A673 (cell line): Measurements from ENCODE around the gene EFCAB14. TPM values are rescaled to one million over a fixed set of nuclear protein-coding genes. Genes with fewer than 3 reads are reported as not detected.

Experiments
- BruUV-seq: library from RNA; stranded (reverse); fragments of 400-500 nt; replicated peaks from 2 replicates; lab custom pipeline; 2021; lab: Mats Ljungman, UMichigan
- CTCF ChIA-PET: fragments of 300-600 bp; sonication (Branson Sonifier 250); formaldehyde crosslinking; loops from one replicate; lab custom pipeline; 2022; ENCODE audit warnings: antibody characterized with exemption; lab: Charles Lee
- POLR2A ChIA-PET: fragments of 300-600 bp; sonication (Branson Sonifier 250); formaldehyde crosslinking; loops from one replicate; lab custom pipeline; 2022; ENCODE audit warnings: antibody characterized with exemption; ENCODE audit not compliant: low non-redundant PET; lab: Charles Lee
- DNase-seq: peaks from one replicate; pipeline ENCODE4 v3.0.0-alpha.2; 2015; ENCODE audit warnings: low spot score
- H3K27ac ChIP-seq: fragments of 200-600 bp; sonication (generic); 2 replicates; pipeline ENCODE4 v1.5.1; 2016; ENCODE audit warnings: mixed run types, low read depth, mild to moderate bottlenecking, mixed read lengths, antibody characterized with exemption, low read length; ENCODE audit not compliant: poor library complexity, severe bottlenecking
- H3K27me3 ChIP-seq: fragments of 200-600 bp; sonication (generic); replicated peaks from 2 replicates; pipeline ENCODE4 v1.6.1; 2017; ENCODE audit warnings: mixed run types, low read depth, mild to moderate bottlenecking, mixed read lengths, antibody characterized with exemption, low read length; ENCODE audit not compliant: insufficient read depth, poor library complexity
- H3K36me3 ChIP-seq: fragments of 200-600 bp; sonication (generic); 2 replicates; pipeline ENCODE4 v1.6.1; 2016; ENCODE audit warnings: mixed run types, mild to moderate bottlenecking, mixed read lengths, antibody characterized with exemption, low read length; ENCODE audit not compliant: insufficient read depth, poor library complexity, severe bottlenecking
- H3K4me1 ChIP-seq: fragments of 200-600 bp; sonication (generic); 2 replicates; pipeline ENCODE4 v1.6.1; 2017; ENCODE audit warnings: mixed run types, mild to moderate bottlenecking, mixed read lengths, antibody characterized with exemption, low read length; ENCODE audit not compliant: insufficient read depth, poor library complexity, severe bottlenecking
- H3K4me3 ChIP-seq: fragments of 200-600 bp; sonication (generic); 2 replicates; pipeline ENCODE4 v1.5.1; 2016; ENCODE audit warnings: low read depth, mixed run types, mild to moderate bottlenecking, mixed read lengths, low read length; ENCODE audit not compliant: poor library complexity, severe bottlenecking
- H3K9me3 ChIP-seq: fragments of 200-600 bp; sonication (generic); 2 replicates; pipeline ENCODE4 v1.6.1; 2016; ENCODE audit warnings: mixed run types, low read depth, mild to moderate bottlenecking, mixed read lengths, antibody characterized with exemption, low read length; ENCODE audit not compliant: poor library complexity, severe bottlenecking
- CTCF ChIP-seq: fragments of 300-800, 200-600 bp; sonication (generic); conservative IDR thresholded peaks from 2 replicates; pipeline ENCODE4 v1.5.1; 2017; ENCODE audit warnings: low read depth, mild to moderate bottlenecking, antibody characterized with exemption, low read length, moderate library complexity, mixed read lengths
- EZH2 ChIP-seq: fragments of 200-600 bp; sonication (generic); IDR thresholded peaks from 2 replicates; pipeline ENCODE4 v1.6.1; 2017; ENCODE audit warnings: borderline replicate concordance, low read depth, mild to moderate bottlenecking, mixed read lengths, antibody characterized with exemption, low read length; ENCODE audit not compliant: poor library complexity, severe bottlenecking
- intact Hi-C: fragments of 100-400 bp; cut with micrococcal nuclease; formaldehyde crosslinking; loops from one replicate; pipeline ENCODE4 v1.10.0; 2022; ENCODE audit not compliant: unreplicated experiment
- total RNA-seq: library from RNA; stranded (reverse); gene quantifications from 2 replicates; pipeline ENCODE4 v1.2.3, GENCODE V29; 2021

The EFCAB14 gene
- total RNA-seq, 1 experiment from 2014 or later, result 39.8 TPM

GRCh38 chr1:46673749-46674182 lies 45.1 kb downstream of the EFCAB14 start:
- H3K27ac ChIP-seq, result no peak overlapping the region
- no TSS peak for BruUV-seq
- no peaks in the 10 kb centered on the region for H3K27me3 ChIP-seq
- POLR2A ChIA-PET, result no interaction called here
- CTCF ChIA-PET, result no interaction called here
- H3K4me1 ChIP-seq, result no peaks in the 10 kb centered on the region
- intact Hi-C loops, result no loop called here
- no peak for DNase-seq
- H3K9me3 ChIP-seq, result no peaks in the 10 kb centered on the region
- peaks cover 17% of the 10 kb centered on the region for H3K36me3 ChIP-seq
- H3K4me3 ChIP-seq, result no peak overlapping the region
- TF ChIP-seq CTCF (no peak), EZH2 (no peak)

- Histone ChIP-seq H3K27ac (no peak overlapping the region), H3K36me3 (peaks cover 7% of the 10 kb centered on the region), H3K9me3 (no peaks in the 10 kb centered on the region), H3K4me3 (no peak overlapping the region), H3K4me1 (no peaks in the 10 kb centered on the region), H3K27me3 (no peaks in the 10 kb centered on the region)
- no peak for TF ChIP-seq CTCF
- TF ChIP-seq EZH2, result no peak
- CTCF ChIA-PET, result no interaction called here
- POLR2A ChIA-PET, result no interaction called here
- DNase-seq, result no peak
- no TSS peak for BruUV-seq
- intact Hi-C loops, result no loop called here
These were observed 46.2 kb downstream of the EFCAB14 start for GRCh38 chr1:46672696-46673095.

GRCh38 chr1:46671554-46671953 lies 47.4 kb downstream of the EFCAB14 start, which contains the start of gene TEX38:
Gene TEX38, plus strand, starts transcription at chr1:46671854. Its CDS starts 81 bp downstream, at chr1:46671935.
- CTCF ChIA-PET, result no interaction called here
- BruUV-seq, result no TSS peak
- POLR2A ChIA-PET, result no interaction called here
- Histone ChIP-seq H3K4me3 (no peak within 1 kb of the TSS), H3K9me3 (no peaks in the 10 kb centered on the region), H3K27me3 (no peaks in the 10 kb centered on the region), H3K27ac (no peak within 1 kb of the TSS), H3K36me3 (peaks cover 4% of the 10 kb centered on the region), H3K4me1 (peaks cover 11% of the 10 kb centered on the region)
- intact Hi-C loops, result no loop called here
- TF ChIP-seq CTCF (no peak), EZH2 (no peak)
- no peak for DNase-seq
